H1 (cell line): Measurements from ENCODE around the gene ZNF768. TPM values are rescaled to one million over a fixed set of nuclear protein-coding genes. Genes with fewer than 3 reads are reported as not detected.

Experiments used
- EGR1 ChIP-seq: IDR thresholded peaks from 2 replicates; pipeline ENCODE4 v1.6.1; 2011; ENCODE audit warnings: low read depth, low read length, borderline replicate concordance
- polyA plus RNA-seq, 7 experiments: library from polyadenylated mRNA; depleted of rRNA in 3 of 7; stranded (reverse) in 5 of 7; unstranded in 2 of 7; fragments of >200 nt in 5 of 7; fragments of 200-250 nt in 2 of 7; gene quantifications; 1 replicate in 5 of 7; 2 replicates in 1 of 7; 4 replicates in 1 of 7; pipeline versions ENCODE4 v1.2.1 to v1.2.3, GENCODE V29; 2011 to 2013; ENCODE audit warnings: missing spikeins in 2 of 7, mixed read lengths in 2 of 7
- total RNA-seq: library from RNA; stranded (reverse); fragmentation: NEBNext Ultra II Directional; extraction: Animal tissue kit (Norgen Biotek cat#: 25700); gene quantifications from 2 replicates; pipeline ENCODE4 v1.2.1, GENCODE V29; 2021
- TF ChIP-seq, protein P1 (sequence below): fragments of 300-600 bp; sonication (generic); IDR thresholded peaks from 2 replicates; pipeline ENCODE4 v1.7.1; 2012; ENCODE audit warnings: low read length, moderate library complexity, mild to moderate bottlenecking, inconsistent platforms; ENCODE audit not compliant: insufficient replicate concordance

Gene ZNF768
- total and polyA plus RNA-seq, 2 of the 8 experiments (the other 6 are each of a cell fraction or from before 2014, with no cell fraction given), result 36.1 to 47.7 TPM

DNA sequence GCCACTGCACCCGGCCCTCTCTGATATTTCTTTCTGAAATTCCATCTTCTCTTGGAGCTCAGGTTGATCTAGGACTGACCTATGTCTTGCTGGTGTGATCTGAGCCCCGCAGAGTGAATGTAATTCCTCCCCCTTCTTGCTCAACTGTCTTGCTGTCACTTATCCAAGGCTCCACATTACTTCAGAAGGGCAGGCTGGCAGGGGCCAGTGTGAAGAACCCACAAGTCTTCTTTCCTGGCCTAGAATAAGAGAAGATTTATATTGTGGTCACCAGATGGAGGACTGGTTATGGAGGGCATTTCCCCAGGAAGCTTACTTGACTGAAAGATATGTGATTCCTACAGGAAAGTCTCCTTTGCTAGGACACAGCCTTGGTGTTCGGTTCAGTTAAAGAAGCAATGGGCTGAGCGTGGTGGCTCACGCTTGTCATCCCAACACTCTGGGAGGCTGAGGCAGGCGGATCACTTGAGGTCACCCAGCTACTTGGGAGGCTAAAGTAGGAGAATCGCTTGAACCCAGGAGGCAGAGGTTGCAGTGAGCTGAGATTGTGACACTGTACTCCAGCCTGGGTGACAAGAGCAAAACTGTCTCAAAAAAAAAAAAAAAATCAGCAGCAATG is 40.4 kb downstream of the ZNF768 start (continued):
- TF ChIP-seq, protein P1, sequence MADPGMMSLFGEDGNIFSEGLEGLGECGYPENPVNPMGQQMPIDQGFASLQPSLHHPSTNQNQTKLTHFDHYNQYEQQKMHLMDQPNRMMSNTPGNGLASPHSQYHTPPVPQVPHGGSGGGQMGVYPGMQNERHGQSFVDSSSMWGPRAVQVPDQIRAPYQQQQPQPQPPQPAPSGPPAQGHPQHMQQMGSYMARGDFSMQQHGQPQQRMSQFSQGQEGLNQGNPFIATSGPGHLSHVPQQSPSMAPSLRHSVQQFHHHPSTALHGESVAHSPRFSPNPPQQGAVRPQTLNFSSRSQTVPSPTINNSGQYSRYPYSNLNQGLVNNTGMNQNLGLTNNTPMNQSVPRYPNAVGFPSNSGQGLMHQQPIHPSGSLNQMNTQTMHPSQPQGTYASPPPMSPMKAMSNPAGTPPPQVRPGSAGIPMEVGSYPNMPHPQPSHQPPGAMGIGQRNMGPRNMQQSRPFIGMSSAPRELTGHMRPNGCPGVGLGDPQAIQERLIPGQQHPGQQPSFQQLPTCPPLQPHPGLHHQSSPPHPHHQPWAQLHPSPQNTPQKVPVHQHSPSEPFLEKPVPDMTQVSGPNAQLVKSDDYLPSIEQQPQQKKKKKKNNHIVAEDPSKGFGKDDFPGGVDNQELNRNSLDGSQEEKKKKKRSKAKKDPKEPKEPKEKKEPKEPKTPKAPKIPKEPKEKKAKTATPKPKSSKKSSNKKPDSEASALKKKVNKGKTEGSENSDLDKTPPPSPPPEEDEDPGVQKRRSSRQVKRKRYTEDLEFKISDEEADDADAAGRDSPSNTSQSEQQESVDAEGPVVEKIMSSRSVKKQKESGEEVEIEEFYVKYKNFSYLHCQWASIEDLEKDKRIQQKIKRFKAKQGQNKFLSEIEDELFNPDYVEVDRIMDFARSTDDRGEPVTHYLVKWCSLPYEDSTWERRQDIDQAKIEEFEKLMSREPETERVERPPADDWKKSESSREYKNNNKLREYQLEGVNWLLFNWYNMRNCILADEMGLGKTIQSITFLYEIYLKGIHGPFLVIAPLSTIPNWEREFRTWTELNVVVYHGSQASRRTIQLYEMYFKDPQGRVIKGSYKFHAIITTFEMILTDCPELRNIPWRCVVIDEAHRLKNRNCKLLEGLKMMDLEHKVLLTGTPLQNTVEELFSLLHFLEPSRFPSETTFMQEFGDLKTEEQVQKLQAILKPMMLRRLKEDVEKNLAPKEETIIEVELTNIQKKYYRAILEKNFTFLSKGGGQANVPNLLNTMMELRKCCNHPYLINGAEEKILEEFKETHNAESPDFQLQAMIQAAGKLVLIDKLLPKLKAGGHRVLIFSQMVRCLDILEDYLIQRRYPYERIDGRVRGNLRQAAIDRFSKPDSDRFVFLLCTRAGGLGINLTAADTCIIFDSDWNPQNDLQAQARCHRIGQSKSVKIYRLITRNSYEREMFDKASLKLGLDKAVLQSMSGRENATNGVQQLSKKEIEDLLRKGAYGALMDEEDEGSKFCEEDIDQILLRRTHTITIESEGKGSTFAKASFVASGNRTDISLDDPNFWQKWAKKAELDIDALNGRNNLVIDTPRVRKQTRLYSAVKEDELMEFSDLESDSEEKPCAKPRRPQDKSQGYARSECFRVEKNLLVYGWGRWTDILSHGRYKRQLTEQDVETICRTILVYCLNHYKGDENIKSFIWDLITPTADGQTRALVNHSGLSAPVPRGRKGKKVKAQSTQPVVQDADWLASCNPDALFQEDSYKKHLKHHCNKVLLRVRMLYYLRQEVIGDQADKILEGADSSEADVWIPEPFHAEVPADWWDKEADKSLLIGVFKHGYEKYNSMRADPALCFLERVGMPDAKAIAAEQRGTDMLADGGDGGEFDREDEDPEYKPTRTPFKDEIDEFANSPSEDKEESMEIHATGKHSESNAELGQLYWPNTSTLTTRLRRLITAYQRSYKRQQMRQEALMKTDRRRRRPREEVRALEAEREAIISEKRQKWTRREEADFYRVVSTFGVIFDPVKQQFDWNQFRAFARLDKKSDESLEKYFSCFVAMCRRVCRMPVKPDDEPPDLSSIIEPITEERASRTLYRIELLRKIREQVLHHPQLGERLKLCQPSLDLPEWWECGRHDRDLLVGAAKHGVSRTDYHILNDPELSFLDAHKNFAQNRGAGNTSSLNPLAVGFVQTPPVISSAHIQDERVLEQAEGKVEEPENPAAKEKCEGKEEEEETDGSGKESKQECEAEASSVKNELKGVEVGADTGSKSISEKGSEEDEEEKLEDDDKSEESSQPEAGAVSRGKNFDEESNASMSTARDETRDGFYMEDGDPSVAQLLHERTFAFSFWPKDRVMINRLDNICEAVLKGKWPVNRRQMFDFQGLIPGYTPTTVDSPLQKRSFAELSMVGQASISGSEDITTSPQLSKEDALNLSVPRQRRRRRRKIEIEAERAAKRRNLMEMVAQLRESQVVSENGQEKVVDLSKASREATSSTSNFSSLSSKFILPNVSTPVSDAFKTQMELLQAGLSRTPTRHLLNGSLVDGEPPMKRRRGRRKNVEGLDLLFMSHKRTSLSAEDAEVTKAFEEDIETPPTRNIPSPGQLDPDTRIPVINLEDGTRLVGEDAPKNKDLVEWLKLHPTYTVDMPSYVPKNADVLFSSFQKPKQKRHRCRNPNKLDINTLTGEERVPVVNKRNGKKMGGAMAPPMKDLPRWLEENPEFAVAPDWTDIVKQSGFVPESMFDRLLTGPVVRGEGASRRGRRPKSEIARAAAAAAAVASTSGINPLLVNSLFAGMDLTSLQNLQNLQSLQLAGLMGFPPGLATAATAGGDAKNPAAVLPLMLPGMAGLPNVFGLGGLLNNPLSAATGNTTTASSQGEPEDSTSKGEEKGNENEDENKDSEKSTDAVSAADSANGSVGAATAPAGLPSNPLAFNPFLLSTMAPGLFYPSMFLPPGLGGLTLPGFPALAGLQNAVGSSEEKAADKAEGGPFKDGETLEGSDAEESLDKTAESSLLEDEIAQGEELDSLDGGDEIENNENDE, result no peak
- TF ChIP-seq EGR1, result no peak
